Chondrocyte (in vitro differentiated cells): Measurements from ENCODE around the gene C17orf58. TPM values are rescaled to one million over a fixed set of nuclear protein-coding genes. Genes with fewer than 3 reads are reported as not detected.
"Not testable (repeated sequence)": the region's sequence is repeated elsewhere in the genome, so short reads cannot be mapped to it uniquely, and the experiment has no call there.

Source experiments
- DNase-seq: peaks from one replicate; pipeline ENCODE4 v3.0.0; 2021; ENCODE audit warnings: mixed read lengths, low spot score
- H3K27ac Mint-ChIP-seq: one replicate; pipeline ENCODE4 v1.8.0; 2021; ENCODE audit warnings: mild to moderate bottlenecking, moderate library complexity, mixed read lengths; ENCODE audit not compliant: unreplicated experiment
- H3K27me3 Mint-ChIP-seq: 2 replicates; pipeline ENCODE4 v1.8.0; 2021; ENCODE audit warnings: low read depth, mixed read lengths
- H3K36me3 Mint-ChIP-seq: 2 replicates; pipeline ENCODE4 v1.8.0; 2021; ENCODE audit warnings: low read depth, mixed read lengths
- H3K4me1 Mint-ChIP-seq: 2 replicates; pipeline ENCODE4 v1.8.0; 2021; ENCODE audit warnings: low read depth, mild to moderate bottlenecking, mixed read lengths
- H3K4me3 Mint-ChIP-seq: one replicate; pipeline ENCODE4 v1.8.0; 2021; ENCODE audit warnings: mild to moderate bottlenecking, moderate library complexity, mixed read lengths; ENCODE audit not compliant: unreplicated experiment
- H3K9me3 Mint-ChIP-seq: 2 replicates; pipeline ENCODE4 v1.8.0; 2021; ENCODE audit warnings: low read depth, mixed read lengths
- CTCF ChIP-seq: fragments of 200-600 bp; sonication (generic); IDR thresholded peaks from 2 replicates; pipeline ENCODE4 v1.5.0; 2021; ENCODE audit warnings: antibody characterized with exemption, mild to moderate bottlenecking, moderate library complexity
- total RNA-seq: library from RNA; stranded (reverse); gene quantifications from 3 replicates; pipeline ENCODE4 v1.2.1, GENCODE V29; 2021

Gene C17orf58
- total RNA-seq, 1 donor from 2014 or later: 11.0 TPM

DNA sequence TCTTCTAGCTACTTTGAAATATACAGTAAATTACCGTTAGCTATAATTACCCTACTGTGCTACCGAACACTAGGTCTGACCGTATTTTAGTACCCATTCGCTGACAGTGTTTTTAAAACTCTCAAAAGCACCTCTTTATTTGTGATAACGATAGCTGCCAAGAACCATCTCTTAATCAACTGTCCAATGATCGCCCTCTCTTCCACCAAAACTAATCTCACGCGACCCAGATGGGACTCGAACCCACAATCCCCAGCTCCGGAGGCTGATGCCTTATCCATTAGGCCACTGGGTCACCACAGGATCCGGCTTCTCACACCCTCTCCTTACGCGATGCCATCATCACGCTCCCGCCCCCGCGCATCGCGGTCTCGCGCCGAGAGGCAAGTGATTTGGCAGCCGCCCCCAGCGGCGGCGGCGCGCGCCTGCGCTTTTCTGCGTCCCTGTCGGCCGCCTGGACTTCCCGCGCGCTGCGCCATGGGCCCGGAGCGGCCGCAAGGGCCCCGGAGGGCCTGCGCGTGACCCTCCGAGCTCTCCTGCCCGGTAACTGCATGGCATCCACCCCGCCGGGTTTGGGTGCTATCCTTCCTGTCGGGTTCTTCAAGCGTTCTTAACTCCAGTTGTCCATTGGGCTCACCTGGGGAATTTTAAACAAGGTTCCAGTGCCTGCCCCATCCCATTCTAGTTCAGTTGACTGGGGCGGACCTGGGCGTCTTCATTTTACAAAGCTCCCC, 23.6 kb upstream of the C17orf58 start:
- Mint-ChIP-seq H3K4me1 (peaks cover 14% of the 10 kb centered on the region), H3K4me3 (peak overlapping the region; percentile 78), H3K27me3 (no peaks in the 10 kb centered on the region), H3K9me3 (no peaks in the 10 kb centered on the region), H3K36me3 (no peaks in the 10 kb centered on the region), H3K27ac (peak overlapping the region; percentile 67)
- peak; percentile 96 for DNase-seq
- TF ChIP-seq CTCF: peak; percentile 58

GRCh38 chr17:68019336-68019674, 23.0 kb upstream of the C17orf58 start:
- Mint-ChIP-seq H3K36me3 (no peaks in the 10 kb centered on the region), H3K4me3 (peak overlapping the region; percentile 78), H3K4me1 (peaks cover 14% of the 10 kb centered on the region), H3K27ac (peak overlapping the region; percentile 22), H3K9me3 (no peaks in the 10 kb centered on the region), H3K27me3 (no peaks in the 10 kb centered on the region)
- no peak for TF ChIP-seq CTCF
- DNase-seq: no peak

DNA sequence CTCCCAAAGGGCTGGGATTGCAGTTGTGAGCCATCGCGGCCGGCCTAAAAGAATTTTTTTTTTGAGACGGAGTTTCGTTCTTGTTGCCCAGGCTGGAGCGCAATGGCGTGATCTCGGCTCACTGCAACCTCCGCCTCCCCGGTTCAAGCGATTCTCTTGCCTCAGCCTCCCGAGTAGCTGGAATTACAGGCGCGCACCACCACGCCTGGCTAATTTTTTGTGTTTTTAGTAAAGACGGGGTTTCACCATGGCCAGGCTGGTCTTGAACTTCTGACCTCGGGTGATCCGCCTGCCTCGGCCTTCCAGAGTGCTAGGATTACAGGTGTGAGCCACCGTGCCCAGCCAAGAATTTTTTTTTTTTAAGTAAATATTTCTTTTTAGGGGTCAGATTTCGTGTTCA, 22.2 kb upstream of the C17orf58 start:
- peak; percentile 35 for DNase-seq
- not testable (repeated sequence) for H3K27ac Mint-ChIP-seq, H3K4me3 Mint-ChIP-seq, H3K9me3 Mint-ChIP-seq, H3K27me3 Mint-ChIP-seq, H3K36me3 Mint-ChIP-seq
- H3K4me1 Mint-ChIP-seq: peaks cover 14% of the 10 kb centered on the region

DNA sequence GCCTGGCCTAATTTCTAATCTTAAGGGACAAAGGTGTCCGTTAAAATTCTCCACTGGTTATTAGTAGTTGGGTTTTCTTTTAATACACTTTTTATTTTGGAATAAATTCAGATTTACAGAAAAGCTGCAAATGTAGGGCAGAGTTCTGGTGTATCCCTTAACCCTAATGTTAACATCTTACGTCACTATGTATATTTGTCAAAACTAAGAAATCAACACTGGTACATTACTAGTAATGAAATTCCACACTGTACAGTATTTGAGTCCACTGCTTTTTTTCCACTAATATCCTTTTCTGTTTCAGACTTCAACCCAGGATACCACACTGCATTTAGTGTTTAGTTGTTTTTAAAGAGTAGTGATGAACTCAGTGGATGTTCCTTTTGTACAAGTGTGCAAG, 20.6 kb upstream of the C17orf58 start:
- TF ChIP-seq CTCF: no peak
- no peaks in the 10 kb centered on the region for H3K36me3 Mint-ChIP-seq
- peaks cover 14% of the 10 kb centered on the region for H3K4me1 Mint-ChIP-seq
- H3K27ac Mint-ChIP-seq: no peak overlapping the region
- H3K27me3 Mint-ChIP-seq: no peaks in the 10 kb centered on the region
- no peaks in the 10 kb centered on the region for H3K9me3 Mint-ChIP-seq
- DNase-seq: no peak
- no peak overlapping the region for H3K4me3 Mint-ChIP-seq

- Mint-ChIP-seq H3K36me3 (no peaks in the 10 kb centered on the region), H3K4me3 (no peak overlapping the region), H3K27me3 (no peaks in the 10 kb centered on the region), H3K27ac (no peak overlapping the region), H3K9me3 (no peaks in the 10 kb centered on the region), H3K4me1 (peaks cover 12% of the 10 kb centered on the region)
- TF ChIP-seq CTCF: no peak
- DNase-seq: peak; percentile 56
Observed at GRCh38 chr17:68015081-68015723, 18.9 kb upstream of the C17orf58 start.

DNA sequence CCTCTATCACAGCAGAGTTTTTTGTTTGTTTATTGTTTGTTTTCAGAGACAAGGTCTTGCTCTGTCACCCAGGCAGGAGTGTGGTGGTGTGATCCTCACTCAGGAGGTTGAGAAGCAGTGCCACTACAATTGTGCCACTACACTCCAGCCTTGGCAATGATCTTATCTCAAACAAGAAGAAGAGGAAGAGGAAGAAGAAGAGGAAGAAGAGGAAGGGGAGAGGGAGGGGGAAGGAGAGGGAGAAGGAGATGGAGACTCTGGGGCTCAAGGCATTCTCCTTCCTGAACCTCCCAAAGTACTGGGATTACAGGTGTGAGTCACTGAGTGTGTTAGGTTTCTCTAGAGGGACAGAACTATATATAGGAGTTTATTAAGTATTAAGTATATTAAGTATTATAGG, 17.1 kb upstream of the C17orf58 start:
- Mint-ChIP-seq H3K27ac (no peak overlapping the region), H3K9me3 (no peaks in the 10 kb centered on the region), H3K4me1 (peaks cover 4% of the 10 kb centered on the region), H3K4me3 (no peak overlapping the region), H3K36me3 (no peaks in the 10 kb centered on the region), H3K27me3 (no peaks in the 10 kb centered on the region)
- no peak for DNase-seq
- TF ChIP-seq CTCF: no peak
